HG02885 (cell line): ENCODE measurements around the gene NOTCH3.

Experiments
- ATAC-seq: cut with Tn5 transposase; IDR thresholded peaks from one replicate; pipeline ENCODE4 v1.9.1; 2021; ENCODE audit warnings: mild to moderate bottlenecking; ENCODE audit not compliant: unreplicated experiment, poor library complexity

Gene NOTCH3

DNA sequence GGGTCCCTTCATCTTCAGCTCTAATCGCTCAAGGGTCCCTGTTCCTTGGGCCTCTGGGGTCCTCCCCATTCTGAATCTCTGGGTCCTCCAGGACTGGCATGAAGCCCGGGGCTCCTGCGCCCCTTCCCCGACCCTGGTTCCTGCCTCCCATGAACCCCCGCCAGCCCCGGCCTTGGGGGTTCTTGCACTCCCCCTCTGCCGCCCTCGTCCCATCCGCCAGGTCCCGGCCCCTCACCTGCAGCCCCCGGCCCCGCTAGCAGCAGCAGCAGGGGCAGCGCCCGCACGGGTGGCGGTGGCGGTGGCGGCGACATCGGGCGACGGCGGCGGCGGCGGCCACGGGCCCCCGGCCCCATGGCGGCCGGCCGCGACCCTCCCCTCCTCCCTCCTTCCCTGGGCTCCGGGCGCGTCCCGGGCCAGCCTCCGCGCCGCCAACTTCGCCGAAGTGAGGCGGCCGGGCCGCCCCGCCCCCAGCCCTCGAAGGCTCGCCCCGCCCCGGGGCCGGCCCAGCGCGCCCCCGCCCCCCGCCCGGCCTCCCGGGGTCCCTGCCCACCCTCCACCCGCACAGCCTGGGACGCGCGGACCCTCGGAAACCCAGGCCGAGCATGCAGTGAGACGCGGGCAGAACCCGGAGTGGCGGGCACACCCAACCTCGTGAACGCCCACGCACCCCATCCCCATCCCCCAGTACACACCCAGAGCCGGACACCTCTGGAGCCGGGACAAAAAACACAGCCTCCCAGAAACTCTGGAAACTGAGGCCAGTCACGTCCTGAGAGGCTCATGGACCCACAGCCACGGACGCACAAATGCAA lies at the start of gene NOTCH3:
TSS of gene NOTCH3 (minus strand) at position 443 of the 812 bp plus-strand sequence. CDS start at position 353, 90 bp downstream.
- no peak for ATAC-seq

DNA sequence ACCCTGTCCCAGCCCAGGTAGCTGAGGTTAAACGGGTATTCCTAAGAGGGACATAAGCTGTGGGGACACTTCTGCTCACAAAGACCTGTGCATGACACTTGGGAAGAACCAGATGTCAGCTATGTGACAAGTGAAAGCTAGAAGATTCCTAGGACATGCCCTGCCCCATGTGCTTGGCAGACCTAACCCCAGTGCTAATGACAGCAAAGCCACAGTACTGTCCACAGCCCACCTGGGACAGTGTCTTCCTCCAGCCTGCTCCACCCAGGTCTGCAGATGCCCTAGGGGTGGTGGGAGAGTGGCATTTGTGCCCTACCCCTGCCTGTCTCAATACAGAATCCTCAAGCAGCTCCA lies 49.8 kb upstream of the NOTCH3 start:
- ATAC-seq, result no peak

DNA sequence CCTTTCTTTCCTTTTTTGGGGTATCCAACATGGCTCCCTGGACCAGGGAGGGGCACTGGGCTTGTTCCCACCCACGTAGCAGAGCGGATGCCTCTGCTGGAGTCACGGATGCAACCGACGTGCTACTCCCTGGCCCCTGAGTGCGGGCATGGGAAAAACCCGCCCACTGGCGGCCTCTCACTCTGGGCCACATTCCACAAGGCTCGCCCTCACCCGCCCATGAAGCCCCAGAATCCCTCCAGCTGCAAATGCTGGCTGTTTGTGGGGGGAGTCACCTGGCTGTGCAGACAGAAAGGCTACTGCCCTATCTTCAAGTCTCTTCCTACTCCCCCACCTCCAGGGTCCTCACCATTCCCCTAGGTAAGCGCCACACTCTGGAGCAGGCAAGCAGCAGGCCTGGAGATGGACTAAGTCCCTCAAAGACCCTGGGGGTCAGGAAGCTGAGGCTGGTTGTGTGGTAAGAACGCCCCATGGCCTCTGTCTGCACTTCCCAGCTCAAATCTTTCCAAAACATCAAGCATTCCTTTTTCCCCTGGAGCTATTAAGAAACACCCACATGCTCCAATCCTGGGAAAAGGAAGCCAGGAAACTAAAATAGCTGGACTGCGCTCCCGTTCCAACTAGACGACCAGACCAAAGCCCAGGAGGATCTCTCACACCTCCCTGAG lies 49.3 kb upstream of the NOTCH3 start:
- no peak for ATAC-seq

DNA sequence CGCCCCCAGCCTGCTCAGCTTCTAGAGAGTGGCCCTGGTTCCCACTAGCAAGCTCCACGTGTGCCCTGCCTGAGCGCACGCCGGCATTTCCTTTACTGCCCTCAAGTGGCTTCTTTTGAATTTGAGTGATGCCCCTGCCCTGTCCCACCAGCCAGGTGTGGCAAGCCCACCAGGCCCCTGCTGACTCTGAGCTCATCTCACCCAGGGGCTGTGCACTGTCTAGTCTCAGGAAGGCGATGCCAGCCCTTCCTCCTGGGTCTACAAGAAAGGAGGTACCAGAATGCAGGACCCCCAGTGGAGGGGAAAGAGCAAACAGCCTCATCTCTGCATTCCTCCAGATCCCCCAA lies 48.7 kb upstream of the NOTCH3 start:
- no peak for ATAC-seq

DNA sequence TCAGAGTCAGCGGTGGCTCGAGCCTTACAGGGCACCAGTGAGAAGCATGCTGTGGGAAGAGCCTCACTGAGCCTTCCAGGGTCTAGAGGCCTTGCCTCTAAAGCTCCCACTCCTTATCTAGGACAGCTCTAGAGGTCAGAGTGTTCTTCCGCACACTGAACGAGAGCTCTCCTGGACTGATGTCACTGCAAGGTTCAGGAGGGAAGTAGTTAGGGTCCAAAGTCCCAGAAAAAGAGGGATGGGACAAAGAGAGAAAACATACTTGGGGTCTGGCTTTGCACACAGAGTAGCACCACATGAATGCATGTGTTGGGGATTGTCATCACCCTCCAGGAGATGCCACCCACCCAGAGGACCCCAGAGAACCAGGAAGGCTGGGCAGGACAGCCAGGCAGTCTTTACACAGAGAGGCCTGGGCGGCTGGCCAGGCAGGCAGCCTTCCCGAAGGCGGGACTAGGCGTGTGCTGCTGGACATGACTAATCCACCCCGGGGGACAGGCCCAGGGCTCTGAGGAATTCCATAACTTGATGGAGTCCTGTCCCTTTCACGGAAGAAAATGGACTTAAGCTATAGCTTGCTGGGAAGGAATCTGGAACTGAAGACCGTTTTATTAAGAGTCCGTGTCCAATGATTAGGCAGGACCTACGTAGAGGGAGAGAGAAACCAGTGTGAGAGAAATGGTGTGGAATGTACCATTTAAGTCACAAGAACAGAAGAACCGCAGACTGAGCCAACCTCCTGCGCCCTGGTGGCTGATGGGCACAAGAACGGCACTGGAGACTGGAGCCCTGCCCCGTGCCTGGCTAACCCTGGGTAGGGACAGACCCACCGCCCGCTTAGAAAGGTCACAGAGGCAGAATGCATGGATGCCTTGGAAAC lies 48.1 kb upstream of the NOTCH3 start:
- ATAC-seq, result no peak

DNA sequence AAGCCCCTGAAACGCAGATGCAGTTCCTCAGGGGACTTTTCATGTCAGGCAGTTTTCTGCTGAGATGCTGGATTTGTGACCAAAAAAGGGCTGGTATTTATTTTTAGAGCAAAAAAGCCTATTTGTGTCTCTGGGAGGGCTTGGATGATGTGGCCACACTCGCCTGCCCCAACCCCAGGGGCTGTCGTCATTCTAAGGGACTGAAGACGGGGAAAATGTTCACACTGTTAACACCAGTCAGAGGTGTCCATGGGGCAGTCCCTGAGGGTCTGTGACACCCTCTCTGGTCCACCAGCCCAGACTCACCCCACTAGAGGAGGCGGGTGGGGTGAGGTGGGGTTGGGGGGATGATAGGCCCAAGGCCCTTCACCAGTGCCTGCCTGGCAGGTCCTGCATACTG lies 47.3 kb upstream of the NOTCH3 start:
- ATAC-seq, result no peak

DNA sequence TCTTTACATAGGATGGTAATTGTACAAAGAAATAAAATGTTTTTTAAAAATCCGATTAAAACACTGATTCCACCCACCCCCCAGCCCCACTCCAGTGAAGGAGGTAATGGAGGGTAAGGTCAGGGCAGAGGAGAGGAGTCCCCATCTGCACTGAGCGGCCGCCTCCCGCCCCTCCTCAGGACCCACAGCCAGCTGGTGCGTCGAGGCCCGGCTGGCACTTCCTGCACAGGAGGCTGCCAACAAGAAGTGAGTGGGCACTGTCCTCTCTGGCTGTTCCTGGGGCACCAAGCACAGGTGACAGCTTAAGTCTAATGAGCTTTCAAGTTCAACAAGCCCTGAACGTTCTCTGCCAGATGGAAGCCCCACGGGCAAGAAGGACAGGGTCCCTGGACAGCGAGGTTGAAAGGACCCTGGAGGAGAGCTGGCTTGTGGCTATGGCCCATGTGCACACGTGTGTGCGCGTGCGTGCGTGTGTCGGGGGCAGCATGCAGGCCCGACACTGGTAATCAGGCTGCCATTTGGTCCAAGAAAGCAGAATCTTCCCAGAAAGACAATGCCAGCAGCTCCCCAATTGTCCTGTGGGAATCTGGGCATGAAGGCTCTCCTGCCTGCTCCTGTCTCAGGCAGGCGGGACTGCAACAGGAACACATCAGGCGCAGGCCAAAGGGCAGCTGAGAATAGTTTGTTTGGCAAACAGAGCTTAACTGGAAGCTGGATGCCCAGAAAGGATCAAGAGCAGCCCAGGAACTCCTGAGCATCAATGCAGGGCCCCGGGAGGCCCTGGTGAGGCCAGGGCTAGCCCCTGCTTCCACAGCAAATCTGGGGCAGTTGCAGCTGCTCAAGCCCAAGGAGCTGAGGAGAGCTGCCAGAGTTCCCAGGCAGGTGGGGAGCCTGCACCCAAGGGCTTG lies 46.6 kb upstream of the NOTCH3 start:
- no peak for ATAC-seq

DNA sequence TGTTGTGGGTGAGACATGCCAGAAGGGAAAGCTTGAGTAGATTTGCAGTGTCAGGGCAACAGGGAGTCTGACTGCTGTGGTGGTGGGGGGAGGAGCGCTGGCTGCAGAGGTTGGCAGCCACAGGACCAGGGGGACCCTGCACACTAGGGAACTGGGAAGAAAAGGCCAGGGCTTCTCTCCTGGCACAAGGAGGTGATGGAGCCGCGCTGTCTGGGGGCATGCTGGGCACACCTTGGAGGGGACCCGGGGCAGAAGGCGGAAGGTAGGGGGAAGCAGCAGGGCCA lies 45.3 kb upstream of the NOTCH3 start:
- no peak for ATAC-seq

DNA sequence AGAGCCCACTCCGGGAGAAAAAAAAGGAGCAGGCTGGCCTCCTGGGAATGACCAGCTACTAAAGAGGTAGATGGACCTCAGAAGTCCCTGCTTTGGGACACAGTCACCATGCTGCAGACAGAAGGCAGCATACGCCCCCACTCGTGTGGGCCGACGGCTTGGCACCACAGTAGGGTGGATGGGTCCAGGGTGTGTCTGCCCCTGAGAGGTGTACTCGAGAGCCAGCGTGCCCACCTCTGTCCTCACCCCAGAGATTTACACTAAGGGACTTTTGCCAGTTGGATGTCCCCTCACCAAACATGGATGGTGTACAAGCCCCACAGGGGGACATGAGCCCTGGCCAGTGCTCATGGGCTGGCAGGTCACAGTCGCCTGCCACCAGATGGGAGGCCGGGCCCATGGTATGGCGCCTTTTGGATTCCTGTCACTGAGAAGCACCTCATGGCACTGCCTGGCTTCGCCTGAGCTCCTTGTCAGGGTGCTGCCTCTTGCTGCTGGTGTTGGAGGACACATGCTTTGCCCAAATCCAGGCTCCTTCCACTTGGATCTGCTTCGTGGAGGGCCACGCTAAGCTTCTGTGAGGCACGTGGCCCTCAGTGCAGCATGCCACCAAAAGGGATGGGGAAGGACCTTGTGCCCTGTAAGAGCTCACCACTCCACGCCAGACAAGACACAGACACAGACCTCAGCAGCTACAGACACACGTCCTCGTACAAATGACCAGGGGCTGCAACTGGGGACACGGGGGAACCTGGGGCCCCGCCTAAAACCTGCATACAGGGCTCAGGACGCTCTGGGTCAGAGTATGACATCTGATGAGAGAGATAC lies 44.8 kb upstream of the NOTCH3 start:
- no peak for ATAC-seq

DNA sequence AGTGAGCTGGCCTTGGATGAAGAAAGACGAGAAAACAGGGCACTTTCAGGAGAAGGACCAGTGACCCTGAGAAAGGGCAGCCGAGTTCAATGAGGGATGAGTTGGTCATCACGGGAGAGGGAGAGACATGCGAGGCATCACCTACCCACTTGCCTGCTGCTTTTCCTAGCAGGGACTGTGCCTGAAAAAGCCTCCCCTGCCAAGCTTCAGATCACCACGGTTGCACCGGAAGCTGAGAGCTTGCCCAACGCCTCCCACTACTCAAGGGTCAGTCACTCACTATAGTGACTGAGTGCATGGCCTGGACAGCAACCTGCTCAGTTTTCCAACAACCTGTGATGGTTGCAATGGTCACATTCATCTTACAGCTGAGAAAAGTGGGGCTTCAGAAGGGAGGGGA lies 44.0 kb upstream of the NOTCH3 start:
- ATAC-seq, result no peak

DNA sequence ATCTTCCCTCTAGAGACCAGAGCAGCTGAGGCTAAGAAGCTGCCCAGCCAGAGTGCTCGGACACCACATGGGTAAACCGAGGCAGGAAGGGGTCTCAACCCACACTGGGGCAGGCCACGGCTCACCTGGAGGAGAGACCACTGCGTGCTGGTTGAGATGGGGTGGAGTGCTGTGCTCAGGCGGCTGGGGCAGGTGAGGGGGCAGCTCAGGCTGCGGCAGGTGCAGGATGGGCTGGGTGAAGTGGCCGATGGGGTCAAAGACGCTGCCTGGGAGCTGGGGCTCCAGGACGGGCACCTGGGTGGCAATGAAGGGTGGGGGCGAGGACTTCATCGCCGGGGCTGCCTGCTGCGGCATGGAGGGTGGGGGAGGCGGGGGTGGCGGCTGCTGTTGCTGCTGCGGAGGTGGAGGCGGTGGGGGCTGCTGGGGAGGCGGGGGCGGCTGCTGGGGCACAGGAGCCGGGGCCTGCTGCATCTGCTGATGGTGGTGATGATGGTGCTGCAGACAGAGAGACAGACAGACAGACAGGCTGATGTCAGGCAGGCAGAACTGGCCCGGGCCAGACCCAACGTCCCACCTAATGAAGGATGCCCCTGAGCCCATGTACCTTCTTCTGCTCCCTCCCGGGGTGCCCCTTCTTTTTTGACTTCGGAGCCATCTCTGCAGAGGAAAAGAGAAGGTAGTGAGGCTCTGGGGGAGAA lies 43.5 kb upstream of the NOTCH3 start:
- no peak for ATAC-seq

DNA sequence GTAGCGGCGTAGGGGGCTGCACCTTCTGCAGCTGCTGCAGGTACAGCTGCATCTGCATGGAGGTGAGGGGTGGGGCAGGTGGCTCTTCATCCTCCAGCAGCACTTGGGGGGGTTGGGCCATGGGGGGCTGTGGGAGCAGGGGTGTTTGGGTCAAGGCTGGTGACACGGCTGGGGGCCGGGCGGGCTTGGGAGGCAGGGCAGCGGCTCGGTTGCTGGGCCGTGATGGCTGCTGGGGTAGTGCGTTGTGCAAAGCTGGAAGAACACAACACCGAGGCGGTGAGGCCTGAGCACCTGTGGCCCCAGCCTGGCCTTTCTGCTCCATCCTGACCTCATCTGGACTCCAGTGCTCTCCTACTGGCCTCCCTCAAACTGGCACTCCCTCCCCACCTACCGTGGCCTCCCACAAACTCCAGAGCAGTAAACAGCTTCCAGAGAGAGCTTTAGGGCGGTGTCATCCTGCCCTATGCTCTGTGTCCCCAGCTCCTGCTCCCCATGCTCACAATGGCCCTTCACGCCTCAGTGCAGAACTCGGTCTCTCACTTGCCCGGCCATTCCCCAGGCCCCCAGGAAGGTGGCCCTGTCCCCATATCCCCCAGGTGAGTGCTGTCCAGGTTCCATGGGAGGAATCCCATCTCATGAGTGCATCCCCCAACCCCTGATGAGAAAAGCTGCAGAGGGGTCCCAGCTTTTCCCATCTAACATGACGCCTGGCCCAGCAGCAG lies 42.6 kb upstream of the NOTCH3 start:
- ATAC-seq, result no peak

DNA sequence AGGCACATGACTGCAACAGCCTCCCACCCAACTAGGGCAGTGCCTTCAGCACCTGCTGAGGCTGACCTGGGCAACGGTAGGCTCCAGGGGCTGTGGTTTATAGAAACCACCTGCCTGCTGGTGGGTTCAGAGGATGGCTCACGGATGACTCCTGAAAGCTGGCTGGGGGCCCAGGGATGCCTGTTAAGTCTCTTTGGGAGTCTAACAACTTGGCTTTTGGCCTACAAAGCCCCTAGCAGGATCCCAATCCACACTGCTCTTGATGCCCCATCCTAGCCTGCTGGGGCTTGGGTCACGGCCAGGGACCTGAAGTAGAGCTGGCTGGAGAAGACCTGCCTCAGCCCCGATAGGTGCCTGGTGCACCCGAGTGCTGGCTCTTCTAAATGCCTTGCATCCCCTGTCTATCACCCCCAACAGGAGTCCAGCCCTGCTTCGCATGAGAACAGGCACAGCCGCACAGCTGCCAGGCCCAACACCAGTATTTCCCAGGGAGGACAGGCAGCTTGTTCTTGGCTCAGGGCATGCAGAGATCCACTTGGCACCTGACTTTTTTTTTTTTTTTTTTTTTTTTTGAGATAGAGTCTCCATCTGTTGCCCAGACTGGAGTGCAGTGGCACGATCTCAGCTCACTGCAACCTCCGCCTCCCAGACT lies 40.6 kb upstream of the NOTCH3 start:
- no peak for ATAC-seq

DNA sequence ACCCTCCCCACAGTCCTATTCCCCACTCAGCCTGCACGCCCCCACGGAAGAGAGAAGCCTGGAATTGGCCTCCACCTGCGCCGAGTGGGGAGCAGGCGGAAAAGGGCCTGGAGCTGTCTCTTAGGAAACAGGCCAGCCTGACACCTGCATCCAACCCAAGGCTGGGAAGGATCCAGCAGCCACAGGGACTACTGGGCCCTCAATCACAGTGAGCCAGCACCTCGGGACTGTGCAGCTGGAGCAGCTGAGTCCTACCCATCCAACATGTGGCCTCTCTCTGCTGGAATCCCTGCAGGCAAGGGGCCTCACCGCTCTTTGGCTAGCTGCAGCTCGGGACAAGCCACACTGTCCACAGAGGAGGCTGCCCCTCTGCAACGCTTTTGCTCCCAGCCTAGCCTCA lies 39.7 kb upstream of the NOTCH3 start:
- ATAC-seq, result no peak

DNA sequence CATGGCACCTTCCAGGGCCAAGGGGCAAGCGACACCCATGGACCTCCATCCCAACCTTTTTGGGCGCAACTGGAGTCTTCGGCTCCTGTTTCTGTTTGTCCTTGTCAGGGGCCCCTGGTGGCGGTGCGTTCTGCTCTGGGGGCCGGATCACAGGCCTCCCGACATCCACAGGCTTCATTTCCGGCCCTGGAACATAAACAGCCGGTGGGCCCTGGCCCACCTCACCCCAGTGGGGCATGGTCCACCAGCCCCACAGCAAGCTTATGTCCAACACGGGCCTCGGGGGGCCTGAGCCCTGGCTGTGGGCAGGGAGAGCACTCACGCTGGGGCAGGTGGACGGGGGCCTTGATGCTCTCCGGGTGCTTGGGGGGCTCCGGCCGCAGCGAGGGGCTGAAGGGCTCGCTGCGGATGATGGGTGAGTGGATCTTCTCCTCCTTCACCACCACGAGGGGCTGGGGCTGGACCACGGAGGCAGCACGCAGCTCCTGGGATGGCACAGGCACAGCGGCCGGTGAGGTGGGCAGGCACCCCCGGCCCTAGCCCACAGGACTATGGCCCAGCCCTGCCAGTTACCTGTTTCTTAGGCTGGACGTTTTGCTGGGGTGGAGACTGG lies 38.6 kb upstream of the NOTCH3 start:
- no peak for ATAC-seq

DNA sequence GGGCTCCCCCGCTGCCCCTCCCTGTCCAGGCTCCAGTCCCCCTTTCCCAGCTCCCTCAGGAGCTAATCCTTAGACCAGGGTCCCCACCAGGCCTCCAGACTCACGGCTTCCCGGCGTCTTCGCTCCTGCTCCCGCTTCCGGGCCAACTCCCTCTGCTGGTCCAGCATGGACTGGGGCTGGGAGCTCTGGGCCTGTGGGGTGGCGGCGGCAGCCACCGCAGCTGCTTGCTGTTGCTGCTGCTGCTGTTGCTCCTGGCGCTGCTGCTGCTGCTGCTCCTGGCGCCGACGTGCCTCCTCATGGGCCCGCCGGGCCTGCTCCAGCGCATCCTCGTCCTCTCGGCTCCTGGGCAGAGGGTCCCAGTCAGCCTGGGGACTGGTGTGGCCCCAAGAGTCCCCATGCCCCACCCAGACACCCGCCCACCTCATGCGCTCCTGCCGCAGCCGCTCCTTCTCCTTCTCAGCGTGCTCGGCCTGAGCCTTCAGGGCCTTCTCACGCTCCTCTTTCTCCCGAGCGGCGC lies 37.9 kb upstream of the NOTCH3 start:
- no peak for ATAC-seq
